Loucy (cell line): ENCODE data around the gene GLT8D1.

Experiments
- CTCF ChIP-seq: fragments of 200-600 bp; sonication (generic); conservative IDR thresholded peaks from 2 replicates; pipeline ENCODE4 v1.5.1; 2014; ENCODE audit warnings: mild to moderate bottlenecking, antibody characterized with exemption, low read length
- EZH2phosphoT487 ChIP-seq: fragments of 200-600 bp; IDR thresholded peaks from 2 replicates; pipeline ENCODE4 v1.6.1; 2018; ENCODE audit warnings: antibody characterized with exemption, mild to moderate bottlenecking, moderate library complexity, borderline replicate concordance

DNA sequence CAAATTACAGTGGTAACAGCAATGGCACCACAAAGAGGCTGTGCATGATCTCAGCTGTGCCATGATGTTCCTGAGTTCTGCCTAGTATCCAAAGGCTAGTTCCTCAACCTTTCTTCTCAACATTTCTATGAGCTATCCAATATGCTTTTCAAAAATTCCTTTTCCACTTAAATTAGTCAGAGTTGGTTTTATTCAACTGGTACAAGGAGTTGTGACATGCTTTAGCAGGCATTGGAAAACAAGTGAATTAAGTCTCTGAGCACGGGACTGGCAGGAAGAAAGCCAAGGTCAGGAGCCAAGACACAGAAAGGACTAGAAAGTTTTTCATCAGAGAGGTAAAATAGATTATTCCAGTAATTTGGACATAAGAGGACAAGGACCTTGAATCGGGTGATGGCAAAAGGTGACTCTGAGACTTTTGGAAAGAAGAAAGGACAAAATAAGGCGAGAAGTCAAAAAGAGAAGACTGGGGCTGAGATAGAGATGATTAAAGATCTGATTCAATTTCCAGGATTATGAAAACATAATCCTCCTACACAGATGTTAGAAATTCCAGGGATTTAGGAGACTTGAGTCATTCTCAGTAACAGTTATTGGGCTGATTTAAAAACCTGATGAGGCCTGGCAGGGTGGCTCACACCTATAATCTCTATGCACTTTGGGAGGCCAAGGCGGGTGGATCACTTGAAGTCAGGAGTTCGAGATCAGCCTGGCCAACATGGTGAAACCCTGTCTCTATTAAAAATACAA is 56.0 kb downstream of the GLT8D1 start:
- TF ChIP-seq CTCF = no peak
- TF ChIP-seq EZH2phosphoT487 = no peak
